ENCODE measurements around the gene FES. TPM values are rescaled to one million over a fixed set of nuclear protein-coding genes. Genes with fewer than 3 reads are reported as not detected.
"Not testable (repeated sequence)": the region's sequence is repeated elsewhere in the genome, so short reads cannot be mapped to it uniquely, and the experiment has no call there.

FES gene
- total RNA-seq, 1 donor from 2014 or later: 15.4 TPM

GRCh38 chr15:90872486-90873184 lies 11.7 kb upstream of the FES start:
- ATAC-seq: peak; percentile 3
- no peak for DNase-seq
- intact Hi-C loops (cut with micrococcal nuclease): no loop called here

DNA sequence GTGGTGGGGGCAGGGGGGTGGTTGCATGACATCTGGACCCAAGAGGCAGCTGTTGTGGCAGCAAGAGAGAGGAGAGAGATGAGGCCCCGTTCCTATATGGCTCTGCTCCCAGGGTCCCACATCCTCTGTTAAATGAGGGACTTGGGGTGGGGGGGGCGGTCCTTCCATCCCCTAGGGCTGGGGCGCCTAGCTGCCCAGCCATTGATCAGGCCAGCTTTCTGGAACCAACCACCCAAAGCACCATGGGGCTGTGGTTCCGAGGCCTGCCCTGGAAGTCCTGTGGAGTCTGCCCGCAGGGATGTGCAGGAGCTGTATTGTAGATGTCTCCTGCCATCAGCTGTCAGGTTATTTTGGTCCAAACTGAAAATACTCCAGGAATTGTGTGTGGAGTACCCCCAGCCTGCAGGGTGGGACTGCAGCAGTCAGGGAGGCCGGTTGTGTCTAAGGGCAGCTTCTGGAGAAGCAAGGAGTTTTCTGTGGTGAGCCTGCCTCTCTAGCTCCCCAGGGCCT lies 10.8 kb upstream of the FES start:
- no peak for DNase-seq
- ATAC-seq: no peak
- intact Hi-C loops (cut with micrococcal nuclease): no loop called here

DNA sequence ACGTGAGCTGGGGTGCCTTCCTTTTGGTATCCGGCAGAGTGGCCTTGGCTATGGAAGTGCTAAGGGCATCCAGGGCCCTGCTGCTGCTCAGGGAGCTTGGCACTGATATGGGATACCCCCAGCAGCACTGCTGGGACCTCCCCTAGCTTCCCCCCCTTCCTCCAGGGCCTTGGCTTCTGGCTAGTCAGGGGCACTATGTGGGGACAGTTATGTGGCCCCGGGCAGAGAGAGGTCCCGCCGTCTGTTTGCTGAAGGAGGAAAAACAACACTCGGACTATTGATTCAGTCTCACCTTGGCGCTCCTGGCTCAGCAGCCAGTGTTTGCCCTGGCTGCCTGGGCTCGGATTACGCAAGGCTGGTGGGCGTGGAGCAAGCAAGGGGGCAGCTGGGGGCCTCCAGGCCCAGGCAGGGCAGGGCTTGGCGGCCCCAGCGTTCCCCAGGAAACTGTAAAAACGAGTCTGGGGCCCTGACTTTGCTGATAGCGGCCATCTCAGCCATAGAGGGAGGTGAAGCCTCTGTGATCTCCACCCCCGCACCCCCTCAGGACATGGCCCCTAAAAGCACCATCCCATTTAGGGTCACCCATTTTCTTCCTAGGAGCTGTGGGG lies 10.2 kb upstream of the FES start:
- ATAC-seq (no peak), DNase-seq (no peak)
- intact Hi-C loops (cut with micrococcal nuclease): no loop called here

DNA sequence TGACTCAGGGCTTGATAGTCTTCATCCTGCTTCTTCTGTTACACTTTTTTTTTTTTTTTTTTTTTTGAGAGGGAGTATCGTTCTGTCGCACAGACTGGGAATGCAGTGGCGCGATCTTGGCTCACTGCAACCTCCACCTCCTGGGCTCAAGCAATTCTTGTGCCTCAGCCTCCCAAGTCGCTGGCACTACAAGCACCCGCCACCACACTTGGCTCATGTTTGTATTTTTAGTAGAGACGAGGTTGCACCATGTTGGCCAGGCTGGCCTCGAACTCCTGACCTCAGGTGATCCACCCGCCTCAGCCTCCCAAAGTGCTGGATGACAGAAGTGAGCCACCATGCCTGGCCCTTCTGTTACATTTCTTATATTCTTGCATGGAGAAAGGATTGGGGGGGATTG lies 9.3 kb upstream of the FES start:
- ATAC-seq; intact Hi-C loops (cut with micrococcal nuclease); DNase-seq: not testable (repeated sequence)

DNA sequence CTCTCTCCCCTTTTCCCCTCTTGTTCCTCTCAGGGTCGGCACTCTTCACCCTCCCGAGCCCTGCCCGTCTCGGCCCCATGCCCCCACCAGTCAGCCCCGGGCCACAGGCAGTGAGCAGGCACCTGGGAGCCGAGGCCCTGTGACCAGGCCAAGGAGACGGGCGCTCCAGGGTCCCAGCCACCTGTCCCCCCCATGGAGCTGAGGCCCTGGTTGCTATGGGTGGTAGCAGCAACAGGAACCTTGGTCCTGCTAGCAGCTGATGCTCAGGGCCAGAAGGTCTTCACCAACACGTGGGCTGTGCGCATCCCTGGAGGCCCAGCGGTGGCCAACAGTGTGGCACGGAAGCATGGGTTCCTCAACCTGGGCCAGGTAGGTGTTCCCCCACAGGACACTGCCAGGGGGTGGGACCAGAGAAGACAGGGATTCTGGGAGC lies 8.7 kb upstream of the FES start:
- intact Hi-C loops (cut with micrococcal nuclease): no loop called here
- ATAC-seq: no peak
- no peak for DNase-seq

DNA sequence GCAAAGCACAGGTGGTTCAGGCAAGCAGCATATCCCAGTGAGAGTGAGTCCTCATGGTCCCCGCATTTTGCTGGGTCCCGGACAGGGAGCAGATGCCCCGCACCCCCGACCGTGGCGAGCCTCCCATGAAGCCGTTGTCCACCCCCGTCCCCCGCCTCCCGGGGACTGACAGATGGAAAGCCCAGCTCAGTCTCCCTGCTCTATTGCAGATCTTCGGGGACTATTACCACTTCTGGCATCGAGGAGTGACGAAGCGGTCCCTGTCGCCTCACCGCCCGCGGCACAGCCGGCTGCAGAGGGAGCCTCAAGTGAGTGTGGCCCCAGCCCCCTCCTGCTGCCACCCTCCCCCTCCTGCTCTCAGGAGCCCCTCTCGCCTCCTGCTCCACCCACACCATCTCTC lies 8.3 kb upstream of the FES start:
- no peak for ATAC-seq
- intact Hi-C loops (cut with micrococcal nuclease): no loop called here
- DNase-seq: no peak

- DNase-seq: no peak
- intact Hi-C loops (cut with micrococcal nuclease): no loop called here
- no peak for ATAC-seq
Observed at GRCh38 chr15:90876512-90877170, 7.7 kb upstream of the FES start.

DNA sequence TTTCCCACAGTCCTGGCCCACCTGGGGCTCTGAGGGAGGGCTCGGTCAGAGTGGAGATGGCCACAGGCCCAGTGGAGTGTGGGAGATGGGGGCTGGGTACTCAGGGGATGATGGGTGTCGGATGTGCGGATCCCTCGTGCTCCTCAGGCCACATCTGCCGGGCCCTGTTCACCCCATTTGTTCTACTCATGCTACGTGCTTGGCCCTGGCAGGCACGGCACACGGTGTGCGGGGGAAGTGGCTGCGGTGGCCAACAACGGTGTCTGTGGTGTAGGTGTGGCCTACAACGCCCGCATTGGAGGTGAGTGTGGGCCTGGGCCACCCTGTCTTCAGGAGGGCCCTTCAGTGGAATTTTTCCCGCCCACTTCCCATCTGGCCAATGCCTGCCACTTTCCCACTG lies 7.0 kb upstream of the FES start:
- no peak for ATAC-seq
- no peak for DNase-seq
- intact Hi-C loops (cut with micrococcal nuclease): no loop called here

DNA sequence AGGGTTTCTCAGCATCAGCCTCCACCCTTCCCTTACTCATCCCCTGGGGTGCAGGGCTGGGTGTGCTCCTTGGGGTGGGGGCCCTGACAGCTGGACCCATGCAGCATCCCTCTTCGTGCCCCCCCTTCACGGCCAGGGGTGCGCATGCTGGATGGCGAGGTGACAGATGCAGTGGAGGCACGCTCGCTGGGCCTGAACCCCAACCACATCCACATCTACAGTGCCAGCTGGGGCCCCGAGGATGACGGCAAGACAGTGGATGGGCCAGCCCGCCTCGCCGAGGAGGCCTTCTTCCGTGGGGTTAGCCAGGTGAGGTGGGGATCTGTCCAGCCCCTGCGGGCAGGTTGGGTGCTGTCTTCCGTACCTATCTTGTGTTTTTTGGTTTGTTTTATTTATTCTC lies 6.3 kb upstream of the FES start:
- no peak for DNase-seq
- ATAC-seq: no peak
- intact Hi-C loops (cut with micrococcal nuclease): no loop called here

GRCh38 chr15:90878660-90879059 lies 5.6 kb upstream of the FES start:
- intact Hi-C loops (cut with micrococcal nuclease): no loop called here
- ATAC-seq: no peak

DNA sequence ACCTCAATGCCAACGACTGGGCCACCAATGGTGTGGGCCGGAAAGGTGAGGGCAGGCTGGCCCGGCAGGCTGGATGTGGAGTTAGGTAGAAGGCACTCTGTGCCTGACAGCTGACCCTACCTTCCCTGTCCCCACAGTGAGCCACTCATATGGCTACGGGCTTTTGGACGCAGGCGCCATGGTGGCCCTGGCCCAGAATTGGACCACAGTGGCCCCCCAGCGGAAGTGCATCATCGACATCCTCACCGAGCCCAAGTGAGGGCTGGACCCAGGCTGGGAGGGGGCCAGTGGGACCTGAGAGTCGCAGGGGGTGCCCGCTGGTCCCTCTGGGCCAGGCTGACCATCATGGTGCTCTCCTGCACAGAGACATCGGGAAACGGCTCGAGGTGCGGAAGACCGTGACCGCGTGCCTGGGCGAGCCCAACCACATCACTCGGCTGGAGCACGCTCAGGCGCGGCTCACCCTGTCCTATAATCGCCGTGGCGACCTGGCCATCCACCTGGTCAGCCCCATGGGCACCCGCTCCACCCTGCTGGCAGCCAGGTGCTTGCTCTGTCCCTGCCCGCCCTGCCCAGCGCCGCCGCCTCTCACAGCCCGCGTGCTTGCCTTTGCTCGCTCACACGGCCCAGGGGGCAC lies 4.5 kb upstream of the FES start:
- ATAC-seq: no peak
- intact Hi-C loops (cut with micrococcal nuclease): no loop called here
- no peak for DNase-seq

More at GRCh38 chr15:90878660-90879059, 5.6 kb upstream of the FES start:
- DNase-seq: no peak

DNA sequence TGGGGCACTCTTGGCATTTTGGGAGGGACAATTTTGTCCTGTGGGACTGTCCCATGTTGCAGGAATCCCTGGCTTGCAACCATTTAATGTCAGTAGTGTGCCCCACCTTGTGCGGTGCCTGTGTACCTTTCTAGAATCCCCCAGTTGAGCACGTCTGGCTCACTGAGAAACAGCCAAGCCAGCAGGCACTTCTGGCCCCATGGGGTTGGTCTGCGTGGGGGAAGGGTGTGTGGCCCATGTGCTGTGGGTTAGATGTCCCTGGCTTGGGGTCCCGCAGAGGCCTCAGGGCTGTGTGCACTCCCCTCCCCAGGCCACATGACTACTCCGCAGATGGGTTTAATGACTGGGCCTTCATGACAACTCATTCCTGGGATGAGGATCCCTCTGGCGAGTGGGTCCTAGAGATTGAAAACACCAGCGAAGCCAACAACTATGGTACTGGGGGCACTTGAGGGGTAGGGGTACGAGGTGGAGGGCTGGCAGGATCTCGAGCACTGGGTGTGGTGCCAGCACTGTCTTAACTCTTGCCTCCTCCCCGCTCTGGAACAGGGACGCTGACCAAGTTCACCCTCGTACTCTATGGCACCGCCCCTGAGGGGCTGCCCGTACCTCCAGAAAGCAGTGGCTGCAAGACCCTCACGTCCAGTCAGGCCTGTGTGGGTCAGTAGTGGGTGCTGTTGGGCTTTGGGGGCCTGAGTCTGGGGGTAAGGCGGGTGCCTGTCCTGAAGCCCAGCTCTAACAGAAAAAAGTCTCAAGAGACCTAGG lies 3.7 kb upstream of the FES start:
- no peak for ATAC-seq
- intact Hi-C loops (cut with micrococcal nuclease): no loop called here
- DNase-seq: no peak

GRCh38 chr15:90881181-90881977 lies 2.9 kb upstream of the FES start:
- intact Hi-C loops (cut with micrococcal nuclease): no loop called here
- ATAC-seq (no peak), DNase-seq (no peak)

DNA sequence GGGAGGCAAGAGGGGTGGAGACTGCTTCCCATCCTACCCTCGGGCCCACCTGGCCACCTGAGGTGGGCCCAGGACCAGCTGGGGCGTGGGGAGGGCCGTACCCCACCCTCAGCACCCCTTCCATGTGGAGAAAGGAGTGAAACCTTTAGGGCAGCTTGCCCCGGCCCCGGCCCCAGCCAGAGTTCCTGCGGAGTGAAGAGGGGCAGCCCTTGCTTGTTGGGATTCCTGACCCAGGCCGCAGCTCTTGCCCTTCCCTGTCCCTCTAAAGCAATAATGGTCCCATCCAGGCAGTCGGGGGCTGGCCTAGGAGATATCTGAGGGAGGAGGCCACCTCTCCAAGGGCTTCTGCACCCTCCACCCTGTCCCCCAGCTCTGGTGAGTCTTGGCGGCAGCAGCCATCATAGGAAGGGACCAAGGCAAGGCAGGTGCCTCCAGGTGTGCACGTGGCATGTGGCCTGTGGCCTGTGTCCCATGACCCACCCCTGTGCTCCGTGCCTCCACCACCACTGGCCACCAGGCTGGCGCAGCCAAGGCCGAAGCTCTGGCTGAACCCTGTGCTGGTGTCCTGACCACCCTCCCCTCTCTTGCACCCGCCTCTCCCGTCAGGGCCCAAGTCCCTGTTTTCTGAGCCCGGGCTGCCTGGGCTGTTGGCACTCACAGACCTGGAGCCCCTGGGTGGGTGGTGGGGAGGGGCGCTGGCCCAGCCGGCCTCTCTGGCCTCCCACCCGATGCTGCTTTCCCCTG lies 2.2 kb upstream of the FES start:
- intact Hi-C loops (cut with micrococcal nuclease): no loop called here
- no peak for DNase-seq
- ATAC-seq: no peak

DNA sequence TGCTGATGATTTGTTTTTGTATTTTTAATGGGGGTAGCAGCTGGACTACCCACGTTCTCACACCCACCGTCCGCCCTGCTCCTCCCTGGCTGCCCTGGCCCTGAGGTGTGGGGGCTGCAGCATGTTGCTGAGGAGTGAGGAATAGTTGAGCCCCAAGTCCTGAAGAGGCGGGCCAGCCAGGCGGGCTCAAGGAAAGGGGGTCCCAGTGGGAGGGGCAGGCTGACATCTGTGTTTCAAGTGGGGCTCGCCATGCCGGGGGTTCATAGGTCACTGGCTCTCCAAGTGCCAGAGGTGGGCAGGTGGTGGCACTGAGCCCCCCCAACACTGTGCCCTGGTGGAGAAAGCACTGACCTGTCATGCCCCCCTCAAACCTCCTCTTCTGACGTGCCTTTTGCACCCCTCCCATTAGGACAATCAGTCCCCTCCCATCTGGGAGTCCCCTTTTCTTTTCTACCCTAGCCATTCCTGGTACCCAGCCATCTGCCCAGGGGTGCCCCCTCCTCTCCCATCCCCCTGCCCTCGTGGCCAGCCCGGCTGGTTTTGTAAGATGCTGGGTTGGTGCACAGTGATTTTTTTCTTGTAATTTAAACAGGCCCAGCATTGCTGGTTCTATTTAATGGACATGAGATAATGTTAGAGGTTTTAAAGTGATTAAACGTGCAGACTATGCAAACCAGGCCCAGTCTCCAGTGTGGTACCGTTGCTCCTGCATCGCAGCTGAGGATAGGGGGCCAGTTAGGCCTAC lies 1.4 kb upstream of the FES start:
- intact Hi-C loops (cut with micrococcal nuclease): no loop called here
- no peak for ATAC-seq

GRCh38 chr15:90883526-90883975 lies 753 bp upstream of the FES start:
- ATAC-seq (peak; percentile 2), DNase-seq (no peak)
- intact Hi-C loops (cut with micrococcal nuclease): no loop called here

More for the DNA sequence above, 1.4 kb upstream of the FES start:
- no peak for DNase-seq
